IPS-11a (cell line): ENCODE data around the gene UCHL5.

Source experiments
- H3K4me3 ChIP-seq: one replicate; pipeline ENCODE4 v1.5.1; 2013; ENCODE audit warnings: low read depth, low read length, control low read depth

The UCHL5 gene

GRCh38 chr1:192967901-192968300 lies 91.3 kb downstream of the UCHL5 start:
- no peak overlapping the region for H3K4me3 ChIP-seq

- H3K4me3 ChIP-seq: no peak overlapping the region
Measured at GRCh38 chr1:192967211-192967877, 91.8 kb downstream of the UCHL5 start.

- H3K4me3 ChIP-seq: no peak overlapping the region
Measured at GRCh38 chr1:192966073-192966472, 93.1 kb downstream of the UCHL5 start.

GRCh38 chr1:192962901-192963300 lies 96.3 kb downstream of the UCHL5 start:
- no peak overlapping the region for H3K4me3 ChIP-seq
